ENCODE measurements around the gene HOXC12. TPM values are rescaled to one million over a fixed set of nuclear protein-coding genes. Genes with fewer than 3 reads are reported as not detected.
A peak's percentile ranks its signal among the peaks of the same experiment; 100 is the strongest.

Gene HOXC12
- total RNA-seq, 1 donor, result under 0.01 TPM

- DNase-seq (ENCODE audit: insufficient read length, low spot score, missing footprints), result peak; percentile 96
- Histone ChIP-seq H3K79me2 (ENCODE audit: insufficient read depth, low read length) (peaks cover 100% of the 10 kb centered on the region), H3K27ac (ENCODE audit: low read depth, low read length) (peak overlapping the region; percentile 67), H3K36me3 (ENCODE audit: insufficient read depth, low read length) (no peaks in the 10 kb centered on the region), H3K4me3 (ENCODE audit: insufficient read depth, low read length) (peak overlapping the region; percentile 57), H3K4me2 (ENCODE audit: insufficient read depth, low read length) (peak overlapping the region; percentile 99), H2AFZ (ENCODE audit: low read length) (peak overlapping the region; percentile 8), H3K4me1 (ENCODE audit: insufficient read depth, low read length) (peaks cover 52% of the 10 kb centered on the region), H3K9me3 (ENCODE audit: low read depth, low read length) (no peaks in the 10 kb centered on the region), H3K27me3 (ENCODE audit: insufficient read depth, low read length) (no peaks in the 10 kb centered on the region), H4K20me1 (ENCODE audit: insufficient read depth, low read length) (peaks cover 27% of the 10 kb centered on the region)
- no peak for TF ChIP-seq CTCF (IDR thresholded peaks at IDR 0.05; ENCODE audit: extremely low read depth, low read depth, low read length)
These were observed 36.4 kb downstream of the HOXC12 start for GRCh38 chr12:53991077-53991460.

GRCh38 chr12:53992377-53992889 lies 37.7 kb downstream of the HOXC12 start:
- peaks cover 100% of the 10 kb centered on the region for H3K79me2 ChIP-seq (ENCODE audit: insufficient read depth, low read length)
- no peaks in the 10 kb centered on the region for H3K9me3 ChIP-seq (ENCODE audit: low read depth, low read length)
- H3K4me2 ChIP-seq (ENCODE audit: insufficient read depth, low read length), result no peak overlapping the region
- DNase-seq (ENCODE audit: insufficient read length, low spot score, missing footprints), result no peak
- H4K20me1 ChIP-seq (ENCODE audit: insufficient read depth, low read length), result peaks cover 27% of the 10 kb centered on the region
- H3K4me1 ChIP-seq (ENCODE audit: insufficient read depth, low read length), result peaks cover 59% of the 10 kb centered on the region
- no peaks in the 10 kb centered on the region for H3K27me3 ChIP-seq (ENCODE audit: insufficient read depth, low read length)
- no peak overlapping the region for H3K27ac ChIP-seq (ENCODE audit: low read depth, low read length)
- no peak overlapping the region for H3K4me3 ChIP-seq (ENCODE audit: insufficient read depth, low read length)
- no peaks in the 10 kb centered on the region for H3K36me3 ChIP-seq (ENCODE audit: insufficient read depth, low read length)
- H2AFZ ChIP-seq (ENCODE audit: low read length), result no peak overlapping the region
- TF ChIP-seq CTCF (IDR thresholded peaks at IDR 0.05; ENCODE audit: extremely low read depth, low read depth, low read length), result no peak

GRCh38 chr12:53993162-53994008 lies 38.7 kb downstream of the HOXC12 start:
- Histone ChIP-seq H3K27ac (ENCODE audit: low read depth, low read length) (no peak overlapping the region), H3K4me2 (ENCODE audit: insufficient read depth, low read length) (peak overlapping the region; percentile 88), H3K9me3 (ENCODE audit: low read depth, low read length) (no peaks in the 10 kb centered on the region), H3K36me3 (ENCODE audit: insufficient read depth, low read length) (no peaks in the 10 kb centered on the region), H3K27me3 (ENCODE audit: insufficient read depth, low read length) (no peaks in the 10 kb centered on the region), H2AFZ (ENCODE audit: low read length) (no peak overlapping the region), H3K79me2 (ENCODE audit: insufficient read depth, low read length) (peaks cover 100% of the 10 kb centered on the region), H3K4me3 (ENCODE audit: insufficient read depth, low read length) (no peak overlapping the region), H3K4me1 (ENCODE audit: insufficient read depth, low read length) (peaks cover 60% of the 10 kb centered on the region), H4K20me1 (ENCODE audit: insufficient read depth, low read length) (peaks cover 27% of the 10 kb centered on the region)
- DNase-seq (ENCODE audit: insufficient read length, low spot score, missing footprints), result no peak
- TF ChIP-seq CTCF (IDR thresholded peaks at IDR 0.05; ENCODE audit: extremely low read depth, low read depth, low read length), result no peak

- Histone ChIP-seq H3K27ac (ENCODE audit: low read depth, low read length) (no peak overlapping the region), H3K9me3 (ENCODE audit: low read depth, low read length) (no peaks in the 10 kb centered on the region), H2AFZ (ENCODE audit: low read length) (no peak overlapping the region), H3K79me2 (ENCODE audit: insufficient read depth, low read length) (peaks cover 100% of the 10 kb centered on the region), H4K20me1 (ENCODE audit: insufficient read depth, low read length) (peaks cover 27% of the 10 kb centered on the region), H3K4me3 (ENCODE audit: insufficient read depth, low read length) (peak overlapping the region; percentile 83), H3K4me1 (ENCODE audit: insufficient read depth, low read length) (peaks cover 59% of the 10 kb centered on the region), H3K27me3 (ENCODE audit: insufficient read depth, low read length) (no peaks in the 10 kb centered on the region), H3K36me3 (ENCODE audit: insufficient read depth, low read length) (no peaks in the 10 kb centered on the region), H3K4me2 (ENCODE audit: insufficient read depth, low read length) (peak overlapping the region; percentile 88)
- DNase-seq (ENCODE audit: insufficient read length, low spot score, missing footprints), result no peak
- TF ChIP-seq CTCF (IDR thresholded peaks at IDR 0.05; ENCODE audit: extremely low read depth, low read depth, low read length), result no peak
These were observed 39.2 kb downstream of the HOXC12 start for GRCh38 chr12:53994009-53994263.
